ENCODE data around the gene LRRC8E. TPM values are rescaled to one million over a fixed set of nuclear protein-coding genes. Genes with fewer than 3 reads are reported as not detected.
"Not testable (repeated sequence)": the region's sequence is repeated elsewhere in the genome, so short reads cannot be mapped to it uniquely, and the experiment has no call there.

LRRC8E gene
- total RNA-seq, 1 donor from 2014 or later, result not detected

DNA sequence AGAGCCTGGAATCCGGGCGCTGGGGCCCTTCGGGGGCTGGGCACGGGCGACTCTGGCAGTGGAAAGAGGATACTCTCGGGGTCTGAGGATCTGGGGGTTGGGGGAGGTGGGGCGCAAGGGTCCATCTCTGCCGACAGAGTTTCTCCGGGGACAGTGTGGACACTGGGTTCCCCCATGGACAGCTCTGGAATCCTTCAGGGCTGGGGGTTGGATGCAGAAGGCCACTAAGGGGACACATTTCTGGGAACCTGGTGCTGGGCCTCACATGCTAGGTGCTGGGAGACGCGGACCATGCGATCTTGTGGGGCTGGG is 28.6 kb downstream of the LRRC8E start:
- Mint-ChIP-seq H3K4me3 (peak overlapping the region; percentile 85), H3K27me3 (peaks cover 29% of the 10 kb centered on the region), H3K27ac (peak overlapping the region; percentile 45), H3K36me3 (ENCODE audit: low read depth) (peaks cover 19% of the 10 kb centered on the region), H3K4me1 (peaks cover 27% of the 10 kb centered on the region), H3K9me3 (no peaks in the 10 kb centered on the region)
- DNase-seq, result no peak
- intact Hi-C loops (cut with micrococcal nuclease), result loop anchor here (5.0 kb wide), 1 partner anchor 720 kb away; no protein-coding TSS in a partner anchor

DNA sequence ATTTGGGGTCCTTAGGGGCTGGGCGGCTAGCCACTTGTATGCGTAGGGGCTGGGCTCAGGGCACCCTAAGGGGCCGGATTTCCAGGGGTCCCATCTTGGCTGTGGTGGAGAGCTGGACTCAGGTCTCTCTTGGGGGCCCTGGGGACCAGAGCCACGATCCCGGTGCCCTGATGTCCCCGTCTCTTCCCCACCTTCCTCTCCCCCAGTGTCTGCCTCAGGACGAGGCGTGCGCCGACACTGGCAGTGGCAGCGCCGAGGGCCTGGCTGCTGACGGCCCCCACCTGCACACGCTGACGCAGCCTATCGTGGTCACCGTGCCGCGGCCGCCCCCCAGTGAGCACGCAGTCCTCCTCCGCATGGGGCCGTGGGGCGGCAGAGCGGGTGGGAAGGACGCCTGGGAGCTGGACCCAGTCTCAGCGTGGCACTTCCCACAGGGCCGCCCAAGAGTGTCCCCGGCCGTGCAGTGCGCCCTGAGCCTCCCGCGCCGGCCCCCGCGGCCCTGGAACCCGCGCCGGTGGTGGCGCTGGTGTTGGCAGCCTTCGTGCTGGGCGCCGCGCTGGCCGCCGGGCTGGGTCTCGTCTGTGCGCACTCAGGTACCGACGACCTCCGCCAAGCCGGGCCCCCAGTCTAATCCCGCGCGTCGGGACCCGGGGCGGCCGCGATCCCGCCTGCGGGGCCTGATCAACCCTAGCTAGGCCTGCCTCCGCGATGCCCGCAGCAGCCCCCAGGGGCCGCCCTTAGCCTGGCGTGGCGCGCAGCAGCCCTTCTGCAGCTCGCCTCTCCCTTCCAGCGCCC is 29.2 kb downstream of the LRRC8E start:
- peaks cover 29% of the 10 kb centered on the region for H3K27me3 Mint-ChIP-seq
- peaks cover 29% of the 10 kb centered on the region for H3K4me1 Mint-ChIP-seq
- peaks cover 21% of the 10 kb centered on the region for H3K36me3 Mint-ChIP-seq (ENCODE audit: low read depth)
- H3K4me3 Mint-ChIP-seq, result peak overlapping the region; percentile 85
- intact Hi-C loops (cut with micrococcal nuclease), result loop anchor here (5.0 kb wide), 1 partner anchor 720 kb away; no protein-coding TSS in a partner anchor
- DNase-seq, result peak; percentile 89
- H3K9me3 Mint-ChIP-seq, result no peaks in the 10 kb centered on the region
- H3K27ac Mint-ChIP-seq, result peak overlapping the region; percentile 45

DNA sequence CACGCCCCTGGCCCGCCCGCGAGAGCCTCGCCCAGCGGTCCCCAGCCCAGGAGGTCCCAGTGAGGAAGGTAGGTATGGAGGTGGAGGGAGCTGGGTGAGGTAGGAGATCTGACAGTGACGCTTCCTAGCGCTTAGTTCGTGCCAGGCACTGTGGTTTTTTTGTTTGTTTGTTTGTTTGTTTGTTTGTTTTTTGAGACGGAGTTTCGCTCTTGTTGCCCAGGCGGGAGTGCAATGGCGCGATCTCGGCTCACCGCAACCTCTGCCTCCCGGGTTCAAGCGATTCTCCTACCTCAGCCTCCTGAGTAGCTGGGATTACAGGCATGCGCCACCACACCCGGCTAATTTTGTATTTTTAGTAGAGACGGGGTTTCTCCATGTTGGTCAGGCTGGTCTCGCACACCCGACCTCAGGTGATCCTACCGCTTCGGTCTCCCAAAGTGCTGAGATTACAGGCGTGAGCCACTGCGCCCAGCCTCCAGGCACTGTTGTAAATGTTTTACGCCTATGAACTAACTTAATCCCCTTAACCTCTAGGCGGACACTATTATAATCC is 29.8 kb downstream of the LRRC8E start:
- DNase-seq, H3K27ac Mint-ChIP-seq, H3K9me3 Mint-ChIP-seq: not testable (repeated sequence)
- peaks cover 19% of the 10 kb centered on the region for H3K36me3 Mint-ChIP-seq (ENCODE audit: low read depth)
- H3K27me3 Mint-ChIP-seq, result peaks cover 29% of the 10 kb centered on the region
- H3K4me3 Mint-ChIP-seq, result peak overlapping the region; percentile 75
- intact Hi-C loops (cut with micrococcal nuclease), result loop anchor here (5.0 kb wide), 1 partner anchor 721 kb away; no protein-coding TSS in a partner anchor
- peaks cover 26% of the 10 kb centered on the region for H3K4me1 Mint-ChIP-seq

DNA sequence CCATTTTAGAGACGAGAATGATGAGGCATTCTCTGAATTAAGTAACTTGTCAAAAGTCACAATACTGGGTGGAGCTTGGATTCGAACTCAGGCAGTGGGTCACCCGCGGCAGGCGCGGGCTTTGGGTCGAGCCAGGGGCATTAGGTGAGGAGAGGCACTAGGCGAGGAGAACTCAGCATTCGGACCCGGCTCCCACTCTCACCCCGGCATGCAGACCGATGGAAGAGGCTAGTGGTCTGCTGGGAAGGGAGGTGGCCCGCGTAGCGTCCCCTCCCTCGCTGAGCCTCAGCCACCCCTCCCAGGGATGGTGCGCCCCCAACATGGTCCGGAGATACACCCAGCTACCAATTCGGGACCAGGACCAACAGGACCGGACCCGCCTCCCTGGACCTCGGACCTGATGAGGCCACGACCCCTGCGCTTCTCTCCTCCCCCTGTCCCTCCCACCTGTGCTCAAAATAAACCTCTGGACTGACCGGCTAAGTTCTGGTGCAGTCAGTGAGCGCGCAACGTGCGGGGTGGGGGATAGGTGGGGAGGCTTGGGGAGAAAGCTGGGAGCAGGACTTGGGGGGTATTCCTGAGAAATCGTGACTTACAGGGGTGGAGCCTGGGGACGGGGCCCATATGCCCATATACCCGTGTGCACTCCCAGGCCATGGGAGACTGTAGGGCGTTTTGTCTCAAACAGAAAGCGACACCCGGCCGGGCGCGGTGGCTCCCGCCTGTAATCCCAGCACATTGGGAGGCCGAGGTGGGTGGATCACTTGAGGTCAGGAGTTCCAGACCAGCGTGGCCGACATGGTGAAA is 30.5 kb downstream of the LRRC8E start:
- Mint-ChIP-seq H3K27ac (no peak overlapping the region), H3K36me3 (ENCODE audit: low read depth) (peaks cover 20% of the 10 kb centered on the region), H3K4me3 (peak overlapping the region; percentile 94), H3K9me3 (no peaks in the 10 kb centered on the region), H3K27me3 (peaks cover 29% of the 10 kb centered on the region), H3K4me1 (peaks cover 26% of the 10 kb centered on the region)
- DNase-seq, result peak; percentile 59
- intact Hi-C loops (cut with micrococcal nuclease), result loop anchor here (5.0 kb wide), 1 partner anchor 722 kb away; no protein-coding TSS in a partner anchor

DNA sequence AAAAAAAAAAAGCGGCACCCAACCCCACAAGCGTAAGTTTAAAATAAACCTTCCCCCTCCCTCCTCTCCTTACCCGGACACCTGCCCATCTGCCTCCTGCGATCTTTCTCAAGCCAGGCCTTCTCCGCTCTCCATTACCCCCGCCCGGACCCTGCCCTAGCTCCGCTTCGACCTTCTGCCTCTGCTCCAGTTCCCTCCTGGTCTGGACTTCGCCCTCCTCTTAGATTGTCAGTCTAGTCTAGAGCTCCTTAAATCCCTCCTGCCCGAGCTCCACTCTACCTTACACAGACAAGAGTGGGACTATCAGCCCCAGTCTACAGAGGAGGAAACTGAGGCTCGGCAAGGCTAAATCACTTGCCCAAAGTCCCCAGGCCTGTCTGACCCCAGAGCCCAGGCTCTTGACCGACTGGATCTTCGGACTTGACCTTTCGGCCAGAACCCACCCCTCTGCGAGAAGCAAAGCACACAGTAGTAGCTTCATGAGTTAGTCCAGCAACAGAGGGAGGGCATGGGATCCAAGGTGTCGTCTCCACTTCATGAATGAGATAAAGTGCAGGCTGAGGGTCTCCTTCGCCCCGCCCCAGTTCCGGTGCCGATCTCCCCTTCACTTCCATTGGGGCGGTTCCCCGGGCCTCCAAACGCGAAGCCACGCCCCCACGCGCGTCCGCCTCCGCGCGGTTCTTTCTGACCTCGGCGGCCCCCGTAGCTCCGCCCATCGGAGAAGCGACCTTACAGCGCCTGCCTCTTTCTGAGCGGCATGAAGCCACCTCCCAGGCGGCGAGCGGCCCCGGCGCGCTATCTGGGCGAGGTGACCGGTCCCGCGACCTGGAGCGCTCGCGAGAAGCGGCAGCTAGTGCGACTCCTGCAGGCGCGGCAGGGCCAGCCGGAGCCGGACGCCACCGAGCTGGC is 31.6 kb downstream of the LRRC8E start, which contains the start of gene SNAPC2:
Gene SNAPC2 (plus strand): TSS at position 729 of the 909 bp plus-strand sequence. CDS start 29 bp downstream, at position 758.
- peaks cover 15% of the 10 kb centered on the region for H3K36me3 Mint-ChIP-seq (ENCODE audit: low read depth)
- peak within 1 kb of the TSS; percentile 94 for H3K4me3 Mint-ChIP-seq
- DNase-seq, result peak; percentile 99
- no peaks in the 10 kb centered on the region for H3K9me3 Mint-ChIP-seq
- intact Hi-C loops (cut with micrococcal nuclease), result loop anchor here (1.0 to 5.0 kb wide), 5 partner anchors 17 to 1899 kb away; partner anchors contain the start of genes FBXL12, MAP2K7 and TIMM44
- peaks cover 28% of the 10 kb centered on the region for H3K27me3 Mint-ChIP-seq
- peak within 1 kb of the TSS; percentile 98 for H3K27ac Mint-ChIP-seq
- H3K4me1 Mint-ChIP-seq, result peaks cover 28% of the 10 kb centered on the region

DNA sequence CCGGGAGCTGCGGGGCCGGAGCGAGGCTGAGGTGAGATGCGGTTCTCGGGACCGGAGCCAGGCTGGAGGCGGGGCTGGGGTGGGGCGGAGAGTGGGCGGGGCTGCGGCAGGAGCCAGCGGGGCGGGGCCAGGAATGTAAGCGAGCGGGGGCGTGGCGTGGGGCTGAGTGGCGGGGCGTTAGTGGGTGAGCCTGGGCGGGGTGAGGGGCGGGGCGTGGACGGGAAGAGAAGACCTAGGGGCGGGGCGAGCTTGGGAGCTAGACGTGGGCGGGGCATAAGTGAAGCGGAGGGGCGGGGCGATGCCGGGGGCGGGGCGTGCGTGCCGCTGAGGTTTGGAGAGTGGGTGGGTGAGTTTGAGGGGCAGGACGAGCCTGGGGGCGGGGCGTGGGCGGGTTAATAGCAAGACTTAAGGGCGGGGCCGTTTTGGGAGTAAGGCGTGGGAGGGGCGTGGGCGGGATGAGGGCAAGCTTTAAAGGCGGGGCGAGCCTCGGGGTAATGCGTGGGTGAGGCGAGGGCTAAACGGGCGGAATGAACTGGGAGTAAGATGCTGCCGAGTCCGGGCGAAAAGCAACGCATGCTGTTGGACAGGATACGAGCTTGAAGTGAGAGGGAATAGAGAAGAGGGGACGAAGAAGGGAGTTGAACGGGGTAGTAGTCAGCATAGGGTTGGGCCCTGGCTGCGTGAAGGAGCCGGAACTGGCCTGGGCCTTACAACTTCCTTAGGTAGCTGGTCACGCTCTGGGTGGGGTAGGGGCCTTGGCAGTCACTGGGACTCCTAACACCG is 32.4 kb downstream of the LRRC8E start:
- intact Hi-C loops (cut with micrococcal nuclease), result loop anchor here (1.0 to 2.0 kb wide), 5 partner anchors 17 to 1898 kb away; partner anchors contain the start of genes FBXL12, MAP2K7 and TIMM44
- Mint-ChIP-seq H3K9me3 (no peaks in the 10 kb centered on the region), H3K36me3 (ENCODE audit: low read depth) (peaks cover 15% of the 10 kb centered on the region), H3K27me3 (peaks cover 21% of the 10 kb centered on the region), H3K27ac (peak overlapping the region; percentile 98), H3K4me3 (peak overlapping the region; percentile 94), H3K4me1 (peaks cover 27% of the 10 kb centered on the region)
- peak; percentile 98 for DNase-seq

DNA sequence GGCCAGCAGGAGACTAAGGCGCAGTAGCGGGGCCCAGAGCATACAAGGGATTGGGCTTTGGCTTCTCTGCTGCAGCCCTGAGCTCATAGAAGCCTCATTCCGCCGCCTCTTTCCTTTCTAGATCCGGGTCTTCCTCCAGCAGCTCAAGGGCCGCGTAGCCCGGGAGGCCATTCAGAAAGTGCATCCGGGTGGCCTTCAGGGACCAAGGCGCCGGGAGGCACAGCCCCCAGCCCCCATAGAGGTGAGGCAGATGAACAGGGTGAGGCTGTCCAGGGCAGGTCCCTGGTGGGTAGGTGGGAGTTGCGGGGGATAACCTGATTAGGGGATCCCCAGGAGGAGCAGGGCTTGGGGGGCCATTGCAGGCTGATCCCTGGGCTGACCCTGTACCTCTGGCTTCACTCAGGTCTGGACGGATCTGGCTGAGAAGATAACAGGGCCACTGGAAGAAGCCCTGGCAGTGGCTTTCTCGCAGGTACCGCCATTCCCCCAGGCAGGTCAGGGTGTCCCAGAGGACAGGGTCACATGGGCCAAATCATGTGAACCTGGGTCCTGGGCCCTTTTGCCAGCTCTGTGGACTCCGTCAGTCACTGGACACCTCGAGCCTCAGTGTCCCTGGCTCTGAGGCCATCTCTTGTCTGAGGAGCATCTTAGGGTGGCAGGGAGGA is 33.1 kb downstream of the LRRC8E start:
- Mint-ChIP-seq H3K9me3 (no peaks in the 10 kb centered on the region), H3K4me1 (peaks cover 28% of the 10 kb centered on the region), H3K27ac (peak overlapping the region; percentile 98), H3K36me3 (ENCODE audit: low read depth) (peaks cover 15% of the 10 kb centered on the region), H3K4me3 (peak overlapping the region; percentile 94), H3K27me3 (peaks cover 18% of the 10 kb centered on the region)
- no peak for DNase-seq
- intact Hi-C loops (cut with micrococcal nuclease), result loop anchor here (1.0 to 2.0 kb wide), 2 partner anchors 68 to 1897 kb away; partner anchors contain the start of gene FBXL12

DNA sequence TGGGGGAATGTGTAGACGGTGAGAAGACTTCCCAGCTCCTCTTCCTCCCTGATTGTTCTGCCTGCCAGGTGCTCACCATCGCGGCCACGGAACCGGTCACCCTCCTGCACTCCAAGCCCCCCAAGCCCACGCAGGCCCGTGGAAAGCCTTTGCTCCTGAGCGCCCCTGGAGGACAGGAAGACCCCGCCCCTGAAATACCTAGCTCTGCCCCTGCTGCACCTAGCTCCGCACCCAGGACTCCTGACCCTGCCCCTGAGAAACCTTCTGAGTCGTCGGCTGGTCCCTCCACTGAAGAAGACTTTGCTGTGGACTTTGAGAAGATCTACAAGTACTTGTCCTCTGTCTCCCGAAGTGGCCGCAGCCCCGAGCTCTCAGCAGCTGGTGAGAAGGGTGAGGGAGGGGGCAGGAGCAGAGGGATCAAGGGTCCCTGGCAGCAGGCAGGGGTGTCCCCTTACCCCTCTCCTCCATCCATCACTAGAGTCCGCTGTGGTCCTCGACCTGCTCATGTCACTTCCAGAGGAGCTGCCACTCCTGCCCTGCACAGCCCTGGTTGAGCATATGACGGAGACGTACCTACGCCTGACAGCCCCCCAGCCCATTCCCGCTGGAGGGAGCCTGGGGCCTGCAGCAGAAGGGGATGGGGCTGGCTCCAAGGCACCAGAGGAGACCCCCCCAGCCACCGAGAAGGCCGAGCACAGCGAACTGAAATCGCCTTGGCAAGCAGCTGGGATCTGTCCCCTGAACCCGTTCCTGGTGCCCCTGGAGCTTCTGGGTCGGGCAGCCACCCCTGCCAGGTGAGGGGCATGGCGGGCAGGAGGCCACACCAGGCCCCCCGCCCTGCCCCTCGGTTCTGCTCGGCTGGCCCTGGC is 33.9 kb downstream of the LRRC8E start:
- Mint-ChIP-seq H3K4me3 (peak overlapping the region; percentile 52), H3K27me3 (peaks cover 15% of the 10 kb centered on the region), H3K4me1 (peaks cover 30% of the 10 kb centered on the region), H3K9me3 (no peaks in the 10 kb centered on the region), H3K36me3 (ENCODE audit: low read depth) (peaks cover 15% of the 10 kb centered on the region), H3K27ac (no peak overlapping the region)
- intact Hi-C loops (cut with micrococcal nuclease), result loop anchor here (1.0 to 2.0 kb wide), 2 partner anchors 69 to 1897 kb away; partner anchors contain the start of gene FBXL12
- no peak for DNase-seq

DNA sequence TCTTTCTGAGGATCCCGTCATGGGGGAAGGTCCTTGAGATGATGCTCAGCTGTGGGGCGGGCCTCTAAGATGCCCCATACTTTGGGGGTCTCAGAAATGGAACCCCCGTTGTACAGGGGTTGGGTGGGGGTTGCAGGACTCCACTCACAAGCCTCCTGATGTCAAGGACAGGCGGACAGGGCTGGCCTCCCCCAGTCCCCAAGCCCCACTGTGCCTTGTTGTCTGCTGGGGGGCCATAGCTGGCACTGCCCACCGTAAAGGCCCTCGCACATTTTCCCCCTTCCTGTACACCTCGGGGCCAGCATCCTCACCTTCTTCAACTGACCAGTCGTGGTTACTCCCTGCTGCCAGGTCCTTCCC is 34.5 kb downstream of the LRRC8E start:
- no peak overlapping the region for H3K4me3 Mint-ChIP-seq
- no peaks in the 10 kb centered on the region for H3K9me3 Mint-ChIP-seq
- peak overlapping the region; percentile 32 for H3K27ac Mint-ChIP-seq
- peaks cover 15% of the 10 kb centered on the region for H3K27me3 Mint-ChIP-seq
- intact Hi-C loops (cut with micrococcal nuclease), result no loop called here
- peaks cover 15% of the 10 kb centered on the region for H3K36me3 Mint-ChIP-seq (ENCODE audit: low read depth)
- peaks cover 30% of the 10 kb centered on the region for H3K4me1 Mint-ChIP-seq
- DNase-seq, result no peak

DNA sequence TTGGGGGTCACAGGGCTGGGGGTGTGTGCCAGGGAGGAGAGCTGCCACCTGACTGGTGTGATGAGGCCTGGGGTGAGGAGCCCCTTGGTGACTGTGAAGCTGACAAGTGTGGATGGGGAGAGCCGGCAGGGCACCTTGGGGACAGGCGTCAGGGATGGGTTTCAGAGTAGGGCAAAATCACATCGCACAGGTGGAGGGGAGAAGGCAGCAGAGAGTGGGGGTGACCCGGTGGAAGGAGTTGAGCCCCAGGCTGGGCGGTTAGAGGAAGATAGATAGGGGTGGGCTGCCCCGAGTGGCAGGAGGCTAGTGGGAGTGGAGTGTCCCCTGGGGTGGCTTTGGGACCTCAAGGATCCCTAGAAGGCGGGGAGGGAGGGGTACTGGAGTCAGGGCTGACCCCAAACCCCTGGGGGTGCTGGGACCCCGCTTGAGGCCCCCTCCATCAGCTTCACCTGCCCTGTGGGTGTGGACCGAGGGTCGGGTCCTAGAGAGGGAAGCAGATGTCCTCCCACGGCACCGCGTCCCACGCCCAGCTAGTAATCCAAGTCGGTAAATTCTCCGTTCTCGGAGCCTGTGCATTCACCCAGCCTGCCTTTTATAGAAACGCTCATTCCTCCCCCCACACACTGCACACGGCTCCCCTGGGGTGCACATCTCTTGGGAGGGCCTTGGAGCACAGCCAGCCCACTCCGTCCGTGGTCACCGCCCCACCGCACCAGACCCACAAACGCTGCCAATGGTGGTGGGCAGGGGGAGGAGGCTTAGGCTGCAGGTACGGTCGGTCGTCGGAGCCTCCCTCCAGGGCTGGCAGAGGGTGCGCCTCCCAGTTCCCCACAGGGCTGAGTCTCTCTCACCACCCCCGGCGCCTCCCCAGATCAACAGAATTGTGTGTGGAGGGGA is 35.2 kb downstream of the LRRC8E start:
- Mint-ChIP-seq H3K27me3 (peaks cover 9% of the 10 kb centered on the region), H3K36me3 (ENCODE audit: low read depth) (peaks cover 17% of the 10 kb centered on the region), H3K9me3 (no peaks in the 10 kb centered on the region), H3K4me3 (peak overlapping the region; percentile 6), H3K27ac (peak overlapping the region; percentile 32), H3K4me1 (peaks cover 28% of the 10 kb centered on the region)
- intact Hi-C loops (cut with micrococcal nuclease), result no loop called here
- no peak for DNase-seq
